VCaP (cell line): ENCODE measurements around the gene FAM124A.

Experiments used
- H3K27ac ChIP-seq: fragments of 450-650 bp; 2 replicates; pipeline ENCODE4 v1.5.1; 2017
- CTCF ChIP-seq: fragments of 450-650 bp; conservative IDR thresholded peaks from 2 replicates; pipeline ENCODE4 v1.5.1; 2017; ENCODE audit warnings: mild to moderate bottlenecking, moderate library complexity

Gene FAM124A

GRCh38 chr13:51229101-51229719 is 7.0 kb downstream of the FAM124A start:
- TF ChIP-seq CTCF = no peak

DNA sequence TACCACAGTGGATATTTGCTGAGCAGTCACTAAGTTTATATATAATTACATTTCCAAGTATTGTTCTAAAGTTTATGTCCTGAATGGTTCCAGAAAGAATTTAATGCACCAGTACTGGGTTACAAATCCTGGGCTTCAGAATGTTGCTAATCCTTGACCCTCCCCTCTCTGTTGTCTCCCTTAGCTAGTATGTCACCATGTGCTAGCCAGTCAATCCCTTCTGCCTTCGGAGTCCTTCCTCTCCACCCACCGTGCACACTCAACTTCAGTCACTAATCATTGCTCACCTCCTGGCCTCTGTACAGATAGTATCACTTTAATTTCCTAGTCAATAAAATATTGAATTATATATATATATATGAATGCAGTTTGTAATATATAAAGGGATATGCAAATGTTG is 7.5 kb downstream of the FAM124A start:
- TF ChIP-seq CTCF = no peak
- no peak overlapping the region for H3K27ac ChIP-seq

More at GRCh38 chr13:51229101-51229719, 7.0 kb downstream of the FAM124A start:
- no peak overlapping the region for H3K27ac ChIP-seq

GRCh38 chr13:51230477-51231105 is 8.4 kb downstream of the FAM124A start:
- no peak for TF ChIP-seq CTCF
- no peak overlapping the region for H3K27ac ChIP-seq

DNA sequence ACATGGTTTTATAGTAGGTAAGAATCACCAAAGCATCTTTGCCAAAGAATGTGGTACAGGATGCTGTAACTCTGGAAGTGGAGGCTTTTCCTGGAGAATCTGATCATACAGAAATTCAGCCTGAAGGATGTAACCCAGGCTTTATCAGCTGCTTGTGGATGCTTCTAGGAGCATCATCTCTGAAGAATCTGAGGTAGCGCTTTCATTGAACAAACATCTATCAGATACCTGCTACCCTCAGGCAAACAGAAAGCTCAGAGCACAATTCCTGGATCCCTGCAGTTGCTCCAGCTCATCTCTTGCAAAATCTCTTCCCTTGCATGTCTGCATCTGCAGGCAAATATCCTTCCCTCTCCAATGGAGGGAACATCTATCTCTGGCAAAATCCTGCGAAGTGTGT is 9.3 kb downstream of the FAM124A start:
- no peak for TF ChIP-seq CTCF
- no peak overlapping the region for H3K27ac ChIP-seq

GRCh38 chr13:51232328-51232727 is 10.1 kb downstream of the FAM124A start:
- no peak for TF ChIP-seq CTCF
- no peak overlapping the region for H3K27ac ChIP-seq

GRCh38 chr13:51233117-51233826 is 11.1 kb downstream of the FAM124A start:
- no peak for TF ChIP-seq CTCF
- H3K27ac ChIP-seq = no peak overlapping the region

DNA sequence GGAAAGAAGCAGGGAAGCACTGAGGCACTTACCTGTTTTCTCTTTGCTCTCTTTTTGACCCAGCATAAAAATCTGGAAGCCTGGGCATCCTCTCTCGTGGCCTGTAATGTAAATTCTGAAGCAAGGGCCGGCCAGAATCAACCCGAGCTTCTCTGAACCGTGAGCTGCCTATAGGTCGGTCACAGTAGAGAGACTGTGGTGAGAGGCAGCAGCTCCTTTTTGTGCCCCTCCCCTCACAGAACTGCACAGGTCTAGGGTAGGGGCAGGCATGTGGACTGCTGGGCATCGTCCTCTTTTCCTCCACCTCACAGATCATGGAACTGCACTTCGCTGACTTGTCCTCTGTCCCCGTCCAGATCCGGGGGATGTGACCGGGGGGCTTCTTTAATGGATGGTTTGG is 12.5 kb downstream of the FAM124A start:
- H3K27ac ChIP-seq = no peak overlapping the region
- no peak for TF ChIP-seq CTCF
